Measurements from ENCODE around the gene PCNX2.
"Not testable (repeated sequence)": the region's sequence is repeated elsewhere in the genome, so short reads cannot be mapped to it uniquely, and the experiment has no call there.

PCNX2 gene

DNA sequence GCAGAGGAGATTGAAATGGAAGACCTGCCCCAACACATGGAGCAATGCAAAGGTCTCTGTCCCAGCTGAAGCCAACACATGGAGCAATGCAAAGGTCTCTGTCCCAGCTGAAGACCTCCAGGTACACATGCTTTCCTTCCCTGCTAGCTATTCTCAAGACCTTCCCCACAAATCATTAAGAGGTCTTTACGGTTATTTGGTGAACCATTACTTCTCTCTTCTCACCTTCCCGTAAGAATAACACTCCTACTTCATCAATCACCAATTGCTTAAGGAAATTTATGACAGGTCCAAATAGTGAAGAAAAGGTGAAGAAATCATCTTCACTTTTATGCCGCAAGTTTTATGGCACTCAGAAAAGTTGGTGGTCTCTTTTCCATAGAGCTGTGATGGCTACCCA lies 206.3 kb downstream of the PCNX2 start:
- in situ Hi-C loops (cut with HindIII; ENCODE audit: low pct_unique_long_range_greater_than_20kb, low sequenced_read_pairs), result no loop called here
- no peak for DNase-seq (ENCODE audit: low read depth in 1 of 2, low spot score in 1 of 2)
- no peak for TF ChIP-seq JUND (IDR thresholded peaks at IDR 0.05; ENCODE audit: low read depth)

DNA sequence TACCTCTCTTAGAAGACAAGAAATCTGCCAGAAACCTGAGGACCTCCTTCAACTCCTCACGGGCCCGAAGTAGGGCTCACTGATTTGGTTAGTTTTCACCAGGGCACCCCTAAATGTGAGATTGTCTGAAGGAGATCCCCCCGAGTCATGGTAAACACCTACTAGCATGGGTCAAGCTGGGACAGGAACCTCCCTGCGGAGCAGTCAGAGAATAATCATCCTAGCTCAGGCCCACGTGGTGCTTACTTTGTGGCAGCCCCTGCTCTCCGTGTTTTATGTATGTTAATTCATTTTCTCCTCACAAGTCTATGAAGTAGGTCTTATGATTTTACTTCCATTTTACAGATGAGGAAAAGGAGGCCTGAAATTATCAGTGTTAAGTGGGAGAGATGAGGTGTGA lies 206.9 kb downstream of the PCNX2 start:
- no peak for TF ChIP-seq JUND (IDR thresholded peaks at IDR 0.05; ENCODE audit: low read depth)
- in situ Hi-C loops (cut with HindIII; ENCODE audit: low pct_unique_long_range_greater_than_20kb, low sequenced_read_pairs), result no loop called here
- no peak for DNase-seq (ENCODE audit: low read depth in 1 of 2, low spot score in 1 of 2)

GRCh38 chr1:233086961-233087881 lies 208.3 kb downstream of the PCNX2 start:
- TF ChIP-seq JUND (IDR thresholded peaks at IDR 0.05; ENCODE audit: low read depth), result no peak
- in situ Hi-C loops (cut with HindIII; ENCODE audit: low pct_unique_long_range_greater_than_20kb, low sequenced_read_pairs), result no loop called here
- no peak for DNase-seq (ENCODE audit: low read depth in 1 of 2, low spot score in 1 of 2)

- no peak for DNase-seq (ENCODE audit: low read depth in 1 of 2, low spot score in 1 of 2)
- in situ Hi-C loops (cut with HindIII; ENCODE audit: low pct_unique_long_range_greater_than_20kb, low sequenced_read_pairs), result no loop called here
- no peak for TF ChIP-seq JUND (IDR thresholded peaks at IDR 0.05; ENCODE audit: low read depth)
Measured at GRCh38 chr1:233085566-233085965, 210.0 kb downstream of the PCNX2 start.

- in situ Hi-C loops (cut with HindIII; ENCODE audit: low pct_unique_long_range_greater_than_20kb, low sequenced_read_pairs), result no loop called here
- DNase-seq (ENCODE audit: low read depth in 1 of 2, low spot score in 1 of 2), result no peak
- TF ChIP-seq JUND (IDR thresholded peaks at IDR 0.05; ENCODE audit: low read depth), result no peak
Measured at GRCh38 chr1:233082778-233083550, 212.6 kb downstream of the PCNX2 start.

- in situ Hi-C loops (cut with HindIII; ENCODE audit: low pct_unique_long_range_greater_than_20kb, low sequenced_read_pairs), result no loop called here
- peak in 1 of 2 experiments; percentile 86 for DNase-seq (ENCODE audit: low read depth in 1 of 2, low spot score in 1 of 2)
- no peak for TF ChIP-seq JUND (IDR thresholded peaks at IDR 0.05; ENCODE audit: low read depth)
Measured at GRCh38 chr1:233081735-233082134, 213.8 kb downstream of the PCNX2 start.

DNA sequence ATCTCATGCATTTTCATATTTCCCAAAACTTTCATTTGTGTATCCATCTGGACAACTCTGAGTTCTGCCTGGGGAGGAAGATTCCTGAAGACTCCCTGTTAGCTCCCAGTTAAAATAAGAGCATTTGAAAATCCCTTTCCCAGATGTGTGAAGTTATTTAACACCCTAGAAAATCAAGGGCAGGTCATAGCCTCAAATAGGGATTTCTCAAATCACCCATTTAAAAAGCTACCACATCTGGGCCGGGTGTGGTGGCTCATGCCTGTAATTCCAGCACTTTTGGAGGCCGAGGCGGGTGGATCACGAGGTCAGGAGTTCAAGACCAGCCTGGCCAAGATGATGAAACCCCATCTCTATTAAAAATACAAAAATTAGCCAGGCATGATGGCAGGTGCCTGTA lies 214.7 kb downstream of the PCNX2 start:
- in situ Hi-C loops (cut with HindIII; ENCODE audit: low pct_unique_long_range_greater_than_20kb, low sequenced_read_pairs); DNase-seq (ENCODE audit: low read depth in 1 of 2, low spot score in 1 of 2): not testable (repeated sequence)

- no peak for DNase-seq (ENCODE audit: low read depth in 1 of 2, low spot score in 1 of 2)
- no peak for TF ChIP-seq JUND (IDR thresholded peaks at IDR 0.05; ENCODE audit: low read depth)
- in situ Hi-C loops (cut with HindIII; ENCODE audit: low pct_unique_long_range_greater_than_20kb, low sequenced_read_pairs), result no loop called here
Measured at GRCh38 chr1:233080286-233080685, 215.2 kb downstream of the PCNX2 start.

DNA sequence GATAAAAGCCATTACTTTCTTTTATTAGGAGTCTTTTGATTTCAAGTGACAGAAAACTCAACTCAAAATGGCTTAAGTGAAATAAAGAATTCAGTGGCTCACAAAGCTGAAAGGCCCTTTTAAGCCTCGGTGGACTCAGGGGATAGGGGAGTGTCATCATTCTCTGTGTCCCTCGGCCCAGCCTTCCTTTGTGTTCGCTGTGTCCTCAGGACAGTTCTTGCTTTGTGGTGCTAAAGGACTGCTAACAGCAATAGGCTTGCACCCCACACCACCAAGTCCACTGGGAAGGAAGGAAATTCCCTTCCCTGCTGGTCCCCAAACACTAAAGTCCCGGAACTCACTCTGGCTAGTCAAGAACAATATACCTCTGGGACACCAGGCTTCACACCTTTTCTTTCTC lies 216.0 kb downstream of the PCNX2 start:
- no peak for TF ChIP-seq JUND (IDR thresholded peaks at IDR 0.05; ENCODE audit: low read depth)
- no peak for DNase-seq (ENCODE audit: low read depth in 1 of 2, low spot score in 1 of 2)
- in situ Hi-C loops (cut with HindIII; ENCODE audit: low pct_unique_long_range_greater_than_20kb, low sequenced_read_pairs), result no loop called here

- TF ChIP-seq JUND (IDR thresholded peaks at IDR 0.05; ENCODE audit: low read depth), result no peak
- in situ Hi-C loops (cut with HindIII; ENCODE audit: low pct_unique_long_range_greater_than_20kb, low sequenced_read_pairs), result no loop called here
- no peak for DNase-seq (ENCODE audit: low read depth in 1 of 2, low spot score in 1 of 2)
Measured at GRCh38 chr1:233078396-233078795, 217.1 kb downstream of the PCNX2 start.

DNA sequence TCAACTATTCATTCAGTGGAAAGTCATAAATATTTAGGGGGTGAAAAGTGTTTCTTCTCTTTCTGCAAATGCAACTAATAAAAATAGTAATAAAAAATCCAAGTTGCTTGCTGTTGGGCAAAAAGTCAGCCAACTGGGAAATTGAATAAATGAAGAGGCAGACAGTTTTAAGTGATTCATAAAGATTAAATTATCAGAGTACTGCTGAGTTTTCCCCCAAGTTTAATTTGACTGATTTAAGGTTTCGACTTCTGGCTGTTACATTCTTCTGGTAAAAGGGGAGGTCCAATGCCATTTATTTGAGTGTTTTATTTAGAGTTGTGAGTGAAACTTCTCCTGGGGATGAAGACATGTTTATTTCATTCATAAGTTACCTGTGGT lies 219.6 kb downstream of the PCNX2 start:
- in situ Hi-C loops (cut with HindIII; ENCODE audit: low pct_unique_long_range_greater_than_20kb, low sequenced_read_pairs), result no loop called here
- TF ChIP-seq JUND (IDR thresholded peaks at IDR 0.05; ENCODE audit: low read depth), result no peak
- no peak for DNase-seq (ENCODE audit: low read depth in 1 of 2, low spot score in 1 of 2)

DNA sequence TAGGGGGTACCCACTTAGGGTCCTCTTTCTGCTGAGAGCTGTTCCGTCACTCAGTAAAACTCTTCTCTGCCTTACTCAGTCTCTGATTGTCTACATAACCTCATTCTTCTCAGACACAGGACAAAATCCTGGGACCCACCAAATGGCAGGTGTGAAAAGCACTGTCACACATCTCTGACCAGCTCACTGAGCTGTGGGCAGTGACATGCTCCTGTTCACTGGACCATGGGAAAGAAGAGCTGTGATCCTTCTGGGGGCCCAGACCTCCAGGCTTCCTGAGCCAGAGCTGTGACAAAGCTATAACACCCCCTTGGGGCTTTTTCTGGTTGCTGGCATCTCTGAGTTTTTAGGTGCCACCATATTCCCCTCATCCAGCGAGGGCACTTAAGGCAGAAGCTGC lies 229.4 kb downstream of the PCNX2 start:
- DNase-seq (ENCODE audit: low read depth in 1 of 2, low spot score in 1 of 2), result no peak
- in situ Hi-C loops (cut with HindIII; ENCODE audit: low pct_unique_long_range_greater_than_20kb, low sequenced_read_pairs), result no loop called here
- no peak for TF ChIP-seq JUND (IDR thresholded peaks at IDR 0.05; ENCODE audit: low read depth)

DNA sequence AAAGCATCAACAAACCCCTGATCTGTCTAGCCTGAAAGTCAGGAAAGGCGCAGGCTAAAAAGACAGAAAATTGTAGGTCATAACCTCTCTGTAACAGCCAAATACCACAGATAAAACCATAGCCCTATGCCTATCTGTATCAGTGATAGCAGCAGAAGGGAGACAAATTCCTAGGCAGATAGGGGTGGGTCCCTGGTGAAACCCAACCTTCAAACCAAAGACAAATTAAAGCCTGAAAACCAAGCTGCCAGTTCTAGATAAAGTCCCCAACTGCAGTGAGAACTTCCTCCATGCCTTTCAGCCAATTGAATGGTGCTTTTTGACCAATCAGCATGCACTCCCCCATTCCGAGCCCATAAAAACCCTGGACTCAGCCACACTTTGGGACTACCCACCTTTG lies 229.8 kb downstream of the PCNX2 start:
- TF ChIP-seq JUND (IDR thresholded peaks at IDR 0.05; ENCODE audit: low read depth), result no peak
- no peak for DNase-seq (ENCODE audit: low read depth in 1 of 2, low spot score in 1 of 2)
- in situ Hi-C loops (cut with HindIII; ENCODE audit: low pct_unique_long_range_greater_than_20kb, low sequenced_read_pairs), result no loop called here

All from T47D (cell line).